Mucosa of descending colon (tissue), 3 donors: ENCODE data around the gene IPO11. TPM values are rescaled to one million over a fixed set of nuclear protein-coding genes. Genes with fewer than 3 reads are reported as not detected.
A peak's percentile ranks its signal among the peaks of the same experiment; 100 is the strongest.
"Not testable (repeated sequence)": the region's sequence is repeated elsewhere in the genome, so short reads cannot be mapped to it uniquely, and the experiment has no call there.

ENCODE experiments used
- ATAC-seq: fragments of 200-7000 bp; cut with Tn5 transposase; one replicate; pipeline ENCODE4 v1.9.1; 2020; ENCODE audit warnings: mild to moderate bottlenecking, moderate library complexity
- DNase-seq, 3 donors: peaks; one replicate each; pipeline ENCODE4 v3.0.0-alpha.2; 2020
- H3K36me3 ChIP-seq: fragments of 200-600 bp; one replicate; pipeline ENCODE4 v1.8.0; 2021; ENCODE audit warnings: low read depth, mild to moderate bottlenecking
- H3K4me1 ChIP-seq: fragments of 200-600 bp; one replicate; pipeline ENCODE4 v1.8.0; 2021; ENCODE audit warnings: low read depth, mild to moderate bottlenecking
- H3K4me3 ChIP-seq: fragments of 200-600 bp; one replicate; pipeline ENCODE4 v1.8.0; 2021; ENCODE audit warnings: mild to moderate bottlenecking
- H3K9me3 ChIP-seq: fragments of 200-600 bp; one replicate; pipeline ENCODE4 v1.8.0; 2021; ENCODE audit warnings: mild to moderate bottlenecking
- CTCF ChIP-seq: fragments of 200-600 bp; IDR thresholded peaks from one replicate; pipeline ENCODE4 v1.8.0; 2022; ENCODE audit warnings: antibody characterized with exemption, mild to moderate bottlenecking
- intact Hi-C, 2 donors: fragments of 100-400 bp; cut with DNase I in 1 of 2; cut with micrococcal nuclease in 1 of 2; formaldehyde crosslinking; loops; one replicate each; pipeline versions ENCODE4 v1.11.0 to v1.11.1; 2022; cut with DNase I, micrococcal nuclease
- total RNA-seq, 3 donors: library from RNA; stranded (reverse); fragmentation: NEBNext Ultra II Directional in 2 of 3; extraction: Animal tissue kit (Norgen Biotek cat#: 25700) in 2 of 3; gene quantifications; one replicate each; pipeline versions ENCODE4 v1.2.1 to v1.2.4, GENCODE V29; 2021 to 2023
- donor health status: DM: no; HTN: no; CAD: no; lungs with moderate emphysema.
- donor health status: DM: no; HTN: no; CAD: no.
- donor health status: DM: no; HTN: yes; CAD: no.

IPO11 gene
- total RNA-seq, 3 donors from 2014 or later, result 17.6 to 21.9 (median 18.5) TPM

GRCh38 chr5:62504129-62504528 is 91.6 kb downstream of the IPO11 start:
- intact Hi-C loops, result no loop called here
- Histone ChIP-seq H3K36me3 (no peaks in the 10 kb centered on the region), H3K4me1 (no peaks in the 10 kb centered on the region), H3K9me3 (no peaks in the 10 kb centered on the region), H3K4me3 (no peak overlapping the region)
- DNase-seq (peak in 1 of 3 donors; percentile 9), ATAC-seq (peak; percentile 73)
- no peak for TF ChIP-seq CTCF

- DNase-seq, result no peak
- Histone ChIP-seq H3K4me3 (no peak overlapping the region), H3K36me3 (no peaks in the 10 kb centered on the region), H3K4me1 (no peaks in the 10 kb centered on the region), H3K9me3 (no peaks in the 10 kb centered on the region)
- TF ChIP-seq CTCF, result no peak
- ATAC-seq, result no peak
- intact Hi-C loops, result no loop called here
These were observed 94.3 kb downstream of the IPO11 start for GRCh38 chr5:62506659-62507460.

- H3K4me1 ChIP-seq, H3K4me3 ChIP-seq, H3K9me3 ChIP-seq, DNase-seq, H3K36me3 ChIP-seq, ATAC-seq, intact Hi-C loops: not testable (repeated sequence)
These were observed 96.2 kb downstream of the IPO11 start for GRCh38 chr5:62508760-62509159.

- no peak for TF ChIP-seq CTCF
- ATAC-seq (no peak), DNase-seq (no peak)
- Histone ChIP-seq H3K36me3 (no peaks in the 10 kb centered on the region), H3K4me1 (no peaks in the 10 kb centered on the region), H3K9me3 (no peaks in the 10 kb centered on the region), H3K4me3 (no peak overlapping the region)
- intact Hi-C loops, result no loop called here
These were observed 97.2 kb downstream of the IPO11 start for GRCh38 chr5:62509806-62510205.

- DNase-seq, H3K4me1 ChIP-seq, intact Hi-C loops, ATAC-seq, H3K36me3 ChIP-seq, H3K9me3 ChIP-seq, H3K4me3 ChIP-seq: not testable (repeated sequence)
These were observed 100.5 kb downstream of the IPO11 start for GRCh38 chr5:62513085-62513484.

- ATAC-seq (no peak), DNase-seq (no peak)
- H3K9me3 ChIP-seq, result no peaks in the 10 kb centered on the region
- intact Hi-C loops, result no loop called here
- no peaks in the 10 kb centered on the region for H3K4me1 ChIP-seq
- TF ChIP-seq CTCF, result no peak
- no peaks in the 10 kb centered on the region for H3K36me3 ChIP-seq
- H3K4me3 ChIP-seq, result no peak overlapping the region
These were observed 102.1 kb downstream of the IPO11 start for GRCh38 chr5:62514510-62515119.

GRCh38 chr5:62520812-62521211 is 108.2 kb downstream of the IPO11 start:
- ATAC-seq, intact Hi-C loops: not testable (repeated sequence)

More at GRCh38 chr5:62520812-62521211, 108.2 kb downstream of the IPO11 start:
- not testable (repeated sequence) for H3K4me3 ChIP-seq, DNase-seq, H3K4me1 ChIP-seq, H3K9me3 ChIP-seq, H3K36me3 ChIP-seq
